HL-60 (cell line): Measurements from ENCODE around the gene BRME1.

Experiments used
- DNase-seq, 2 experiments: peaks; one replicate each; pipeline ENCODE4 v3.0.0-alpha.2; 2010 to 2020; ENCODE audit warnings: low read depth in 1 of 2, low spot score in 1 of 2
- H3K27ac ChIP-seq: fragments of 250-450 bp; sonication (Bioruptor Pico); replicated peaks from 2 replicates; pipeline ENCODE4 v1.5.1; 2020; ENCODE audit warnings: mild to moderate bottlenecking, moderate library complexity
- H3K27me3 ChIP-seq: fragments of 250-450 bp; sonication (Bioruptor Pico); 2 replicates; pipeline ENCODE4 v1.5.1; 2021; ENCODE audit warnings: mild to moderate bottlenecking, moderate library complexity; ENCODE audit not compliant: insufficient read depth, poor library complexity, severe bottlenecking
- H3K4me3 ChIP-seq: replicated peaks from 2 replicates; pipeline ENCODE4 v1.5.1; 2011; ENCODE audit warnings: mild to moderate bottlenecking, control low read depth, low read length; ENCODE audit not compliant: insufficient read depth
- GABPA ChIP-seq: IDR thresholded peaks from 2 replicates; pipeline ENCODE4 v1.6.1; 2012; ENCODE audit warnings: low read depth
- POLR2AphosphoS5 ChIP-seq: IDR thresholded peaks from 2 replicates; pipeline ENCODE4 v1.6.1; 2012; ENCODE audit warnings: low read depth
- SPI1 ChIP-seq: IDR thresholded peaks from 2 replicates; pipeline ENCODE4 v1.6.1; 2012; ENCODE audit warnings: low read depth, mild to moderate bottlenecking, borderline replicate concordance
- TF ChIP-seq, protein P1 (sequence below): IDR thresholded peaks from one replicate; pipeline ENCODE4 v1.5.1; 2011; ENCODE audit warnings: low read length, control low read depth, inconsistent platforms; ENCODE audit not compliant: insufficient read depth
- TF ChIP-seq, protein P2 (sequence below): IDR thresholded peaks from 2 replicates; pipeline ENCODE4 v1.6.1; 2012; ENCODE audit warnings: low read depth; ENCODE audit not compliant: insufficient replicate concordance

BRME1 gene

DNA sequence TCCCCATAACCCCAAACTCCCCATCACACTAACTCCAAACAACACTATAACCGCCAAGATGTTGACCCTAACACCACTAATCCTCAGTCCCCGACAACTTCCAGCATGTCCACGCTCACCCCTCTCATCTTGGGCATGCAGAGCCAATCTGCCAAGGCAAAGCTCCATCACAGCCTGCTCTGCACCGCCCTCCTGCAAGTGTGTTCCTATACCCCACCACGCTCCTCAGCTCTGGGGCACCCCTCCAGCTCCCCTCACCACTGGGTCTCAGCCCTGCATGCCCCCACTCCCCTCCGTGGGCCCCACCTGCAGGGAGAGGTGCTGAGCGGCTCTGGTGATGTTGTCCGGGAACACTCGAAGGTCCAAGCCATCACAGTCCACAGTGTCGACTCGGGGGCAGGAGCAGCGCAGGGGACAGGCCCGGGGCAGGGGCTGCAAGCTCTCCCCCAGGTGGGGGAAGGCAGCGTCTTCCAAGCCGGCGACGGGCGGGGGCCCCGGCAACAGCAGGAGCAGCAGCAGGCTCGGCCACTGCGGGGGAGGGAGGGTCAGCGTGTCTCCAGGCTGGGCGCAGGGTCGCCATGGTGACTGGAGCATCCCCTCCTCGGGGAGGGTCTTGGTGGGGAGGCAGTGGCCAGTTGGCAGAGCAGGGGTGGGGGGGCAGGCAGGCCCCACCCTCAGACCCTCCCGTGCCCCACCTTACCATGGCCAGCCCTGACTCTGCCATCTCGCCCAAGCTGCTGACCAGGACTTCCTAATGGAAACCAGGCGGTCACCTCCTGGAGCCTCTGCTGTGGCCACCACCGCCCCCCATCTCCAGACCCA, 31.8 kb upstream of the BRME1 start:
- DNase-seq = no peak
- Histone ChIP-seq H3K4me3 (no peak overlapping the region), H3K27me3 (no peaks in the 10 kb centered on the region), H3K27ac (no peak overlapping the region)
- TF ChIP-seq SPI1 = no peak
- TF ChIP-seq POLR2AphosphoS5 = no peak
- TF ChIP-seq GABPA = no peak
- TF ChIP-seq, protein P1, sequence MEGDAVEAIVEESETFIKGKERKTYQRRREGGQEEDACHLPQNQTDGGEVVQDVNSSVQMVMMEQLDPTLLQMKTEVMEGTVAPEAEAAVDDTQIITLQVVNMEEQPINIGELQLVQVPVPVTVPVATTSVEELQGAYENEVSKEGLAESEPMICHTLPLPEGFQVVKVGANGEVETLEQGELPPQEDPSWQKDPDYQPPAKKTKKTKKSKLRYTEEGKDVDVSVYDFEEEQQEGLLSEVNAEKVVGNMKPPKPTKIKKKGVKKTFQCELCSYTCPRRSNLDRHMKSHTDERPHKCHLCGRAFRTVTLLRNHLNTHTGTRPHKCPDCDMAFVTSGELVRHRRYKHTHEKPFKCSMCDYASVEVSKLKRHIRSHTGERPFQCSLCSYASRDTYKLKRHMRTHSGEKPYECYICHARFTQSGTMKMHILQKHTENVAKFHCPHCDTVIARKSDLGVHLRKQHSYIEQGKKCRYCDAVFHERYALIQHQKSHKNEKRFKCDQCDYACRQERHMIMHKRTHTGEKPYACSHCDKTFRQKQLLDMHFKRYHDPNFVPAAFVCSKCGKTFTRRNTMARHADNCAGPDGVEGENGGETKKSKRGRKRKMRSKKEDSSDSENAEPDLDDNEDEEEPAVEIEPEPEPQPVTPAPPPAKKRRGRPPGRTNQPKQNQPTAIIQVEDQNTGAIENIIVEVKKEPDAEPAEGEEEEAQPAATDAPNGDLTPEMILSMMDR = no peak
- TF ChIP-seq, protein P2, sequence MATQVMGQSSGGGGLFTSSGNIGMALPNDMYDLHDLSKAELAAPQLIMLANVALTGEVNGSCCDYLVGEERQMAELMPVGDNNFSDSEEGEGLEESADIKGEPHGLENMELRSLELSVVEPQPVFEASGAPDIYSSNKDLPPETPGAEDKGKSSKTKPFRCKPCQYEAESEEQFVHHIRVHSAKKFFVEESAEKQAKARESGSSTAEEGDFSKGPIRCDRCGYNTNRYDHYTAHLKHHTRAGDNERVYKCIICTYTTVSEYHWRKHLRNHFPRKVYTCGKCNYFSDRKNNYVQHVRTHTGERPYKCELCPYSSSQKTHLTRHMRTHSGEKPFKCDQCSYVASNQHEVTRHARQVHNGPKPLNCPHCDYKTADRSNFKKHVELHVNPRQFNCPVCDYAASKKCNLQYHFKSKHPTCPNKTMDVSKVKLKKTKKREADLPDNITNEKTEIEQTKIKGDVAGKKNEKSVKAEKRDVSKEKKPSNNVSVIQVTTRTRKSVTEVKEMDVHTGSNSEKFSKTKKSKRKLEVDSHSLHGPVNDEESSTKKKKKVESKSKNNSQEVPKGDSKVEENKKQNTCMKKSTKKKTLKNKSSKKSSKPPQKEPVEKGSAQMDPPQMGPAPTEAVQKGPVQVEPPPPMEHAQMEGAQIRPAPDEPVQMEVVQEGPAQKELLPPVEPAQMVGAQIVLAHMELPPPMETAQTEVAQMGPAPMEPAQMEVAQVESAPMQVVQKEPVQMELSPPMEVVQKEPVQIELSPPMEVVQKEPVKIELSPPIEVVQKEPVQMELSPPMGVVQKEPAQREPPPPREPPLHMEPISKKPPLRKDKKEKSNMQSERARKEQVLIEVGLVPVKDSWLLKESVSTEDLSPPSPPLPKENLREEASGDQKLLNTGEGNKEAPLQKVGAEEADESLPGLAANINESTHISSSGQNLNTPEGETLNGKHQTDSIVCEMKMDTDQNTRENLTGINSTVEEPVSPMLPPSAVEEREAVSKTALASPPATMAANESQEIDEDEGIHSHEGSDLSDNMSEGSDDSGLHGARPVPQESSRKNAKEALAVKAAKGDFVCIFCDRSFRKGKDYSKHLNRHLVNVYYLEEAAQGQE = no peak

DNA sequence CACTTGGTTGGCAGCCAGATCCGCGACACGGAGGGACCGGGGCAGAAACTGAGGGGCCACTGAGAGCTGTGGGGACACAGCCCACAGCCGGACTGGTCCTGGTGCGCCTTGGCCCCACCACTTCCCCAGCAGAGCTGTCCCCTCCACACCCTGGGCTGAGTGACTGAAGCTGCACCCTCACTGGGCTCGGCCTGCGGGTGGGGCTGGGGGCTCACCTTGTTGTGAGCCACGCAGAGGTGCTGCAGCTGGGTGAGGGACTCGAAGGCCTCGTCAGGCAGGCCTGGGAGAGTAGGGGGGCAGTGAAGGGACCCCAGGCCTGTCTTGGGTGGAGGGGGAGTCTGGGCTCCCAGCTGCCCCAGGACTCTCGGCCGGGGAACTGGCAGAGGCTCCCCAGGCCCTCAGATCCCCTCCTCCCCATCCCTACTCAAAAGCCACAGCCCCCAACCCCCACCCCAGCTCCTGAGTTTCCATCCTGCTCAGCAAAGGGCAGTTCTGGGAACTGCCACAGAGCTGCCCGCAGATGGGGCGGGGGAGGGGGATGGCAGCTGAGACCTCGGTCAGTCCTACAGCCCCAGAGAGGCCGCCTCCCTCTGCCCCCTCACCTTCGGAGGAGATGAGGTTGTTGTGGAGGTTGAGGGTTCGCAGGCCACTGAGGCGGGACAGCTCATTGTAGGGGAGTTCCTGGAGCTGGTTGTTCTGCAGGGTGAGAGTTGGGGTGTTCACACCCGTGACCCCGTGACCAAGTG, 30.0 kb upstream of the BRME1 start:
- TF ChIP-seq, protein P2 = no peak
- TF ChIP-seq POLR2AphosphoS5 = no peak
- TF ChIP-seq, protein P1 = no peak
- no peak for TF ChIP-seq SPI1
- no peak for TF ChIP-seq GABPA
- H3K27me3 ChIP-seq = no peaks in the 10 kb centered on the region
- H3K27ac ChIP-seq = no peak overlapping the region
- no peak for DNase-seq
- H3K4me3 ChIP-seq = no peak overlapping the region

DNA sequence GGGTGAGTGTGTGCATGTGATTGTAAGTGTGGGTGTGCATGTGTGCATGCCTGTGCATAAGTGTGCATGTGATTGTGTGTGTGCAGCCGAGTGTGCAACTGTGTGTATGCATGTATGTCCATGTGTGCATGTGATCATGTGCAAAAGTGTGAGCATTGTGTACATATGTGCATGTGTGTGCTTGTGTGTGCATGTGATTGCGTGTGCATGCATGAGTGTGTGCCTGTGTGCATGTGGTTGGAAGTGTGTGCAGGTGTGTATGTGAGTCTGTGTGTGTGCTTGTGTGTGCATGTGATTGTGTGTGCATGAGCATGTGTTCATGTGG, 28.8 kb upstream of the BRME1 start:
- no peak overlapping the region for H3K27ac ChIP-seq
- no peaks in the 10 kb centered on the region for H3K27me3 ChIP-seq
- no peak overlapping the region for H3K4me3 ChIP-seq
- TF ChIP-seq GABPA = no peak
- TF ChIP-seq, protein P1 = no peak
- no peak for TF ChIP-seq POLR2AphosphoS5
- TF ChIP-seq SPI1 = no peak
- TF ChIP-seq, protein P2 = no peak
- DNase-seq = no peak
